Fibroblast of pulmonary artery (primary cell): ENCODE measurements around the gene CAPN5.

Experiments
- DNase-seq: peaks from one replicate; pipeline ENCODE4 v3.0.0-alpha.2; 2010; ENCODE audit warnings: low read depth
- H3K4me3 ChIP-seq: replicated peaks from 2 replicates; pipeline ENCODE4 v1.5.1; 2011; ENCODE audit warnings: low read depth, mild to moderate bottlenecking, control low read depth, low read length, moderate library complexity
- TF ChIP-seq, protein P1 (sequence below): IDR thresholded peaks from 2 replicates; pipeline ENCODE4 v1.5.1; 2011; ENCODE audit warnings: mild to moderate bottlenecking, control low read depth, low read length, inconsistent platforms; ENCODE audit errors: missing control alignments

CAPN5 gene

DNA sequence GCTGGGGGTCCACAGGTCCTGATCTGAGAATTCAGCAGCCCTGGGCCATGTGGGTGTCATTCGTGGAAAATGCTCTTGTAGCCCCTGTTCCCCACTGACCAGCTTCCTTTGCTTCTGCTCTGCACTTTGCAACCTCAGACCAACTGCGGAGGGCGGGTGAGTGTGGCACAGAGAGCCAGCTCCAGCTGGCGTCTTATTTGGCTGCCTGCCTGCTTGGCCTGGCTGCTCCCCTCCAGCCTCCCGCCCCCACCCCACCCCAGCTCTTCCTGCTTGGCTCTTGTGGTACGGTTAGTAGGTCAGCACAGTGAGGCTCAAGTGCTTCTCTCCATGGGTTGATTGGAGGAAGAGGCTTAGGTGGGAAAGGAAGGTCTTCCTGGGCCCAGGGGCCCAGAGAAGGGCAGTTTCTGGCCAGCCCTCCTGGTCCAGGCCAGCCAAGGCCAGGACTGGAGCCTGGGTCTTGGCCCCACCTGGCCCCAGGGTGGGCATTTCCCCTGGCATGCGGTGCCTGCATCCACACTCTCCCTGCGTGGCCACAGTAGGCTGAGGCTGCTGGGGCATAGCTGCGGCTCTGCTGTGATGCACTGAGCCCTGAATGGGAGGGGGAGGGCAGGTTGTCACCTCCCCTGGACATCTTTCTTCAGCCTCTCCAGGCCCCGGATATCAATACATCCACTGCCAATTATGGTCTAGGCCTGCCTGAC, 87.8 kb downstream of the CAPN5 start:
- H3K4me3 ChIP-seq = no peak overlapping the region
- DNase-seq = no peak
- TF ChIP-seq, protein P1, sequence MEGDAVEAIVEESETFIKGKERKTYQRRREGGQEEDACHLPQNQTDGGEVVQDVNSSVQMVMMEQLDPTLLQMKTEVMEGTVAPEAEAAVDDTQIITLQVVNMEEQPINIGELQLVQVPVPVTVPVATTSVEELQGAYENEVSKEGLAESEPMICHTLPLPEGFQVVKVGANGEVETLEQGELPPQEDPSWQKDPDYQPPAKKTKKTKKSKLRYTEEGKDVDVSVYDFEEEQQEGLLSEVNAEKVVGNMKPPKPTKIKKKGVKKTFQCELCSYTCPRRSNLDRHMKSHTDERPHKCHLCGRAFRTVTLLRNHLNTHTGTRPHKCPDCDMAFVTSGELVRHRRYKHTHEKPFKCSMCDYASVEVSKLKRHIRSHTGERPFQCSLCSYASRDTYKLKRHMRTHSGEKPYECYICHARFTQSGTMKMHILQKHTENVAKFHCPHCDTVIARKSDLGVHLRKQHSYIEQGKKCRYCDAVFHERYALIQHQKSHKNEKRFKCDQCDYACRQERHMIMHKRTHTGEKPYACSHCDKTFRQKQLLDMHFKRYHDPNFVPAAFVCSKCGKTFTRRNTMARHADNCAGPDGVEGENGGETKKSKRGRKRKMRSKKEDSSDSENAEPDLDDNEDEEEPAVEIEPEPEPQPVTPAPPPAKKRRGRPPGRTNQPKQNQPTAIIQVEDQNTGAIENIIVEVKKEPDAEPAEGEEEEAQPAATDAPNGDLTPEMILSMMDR = no peak

DNA sequence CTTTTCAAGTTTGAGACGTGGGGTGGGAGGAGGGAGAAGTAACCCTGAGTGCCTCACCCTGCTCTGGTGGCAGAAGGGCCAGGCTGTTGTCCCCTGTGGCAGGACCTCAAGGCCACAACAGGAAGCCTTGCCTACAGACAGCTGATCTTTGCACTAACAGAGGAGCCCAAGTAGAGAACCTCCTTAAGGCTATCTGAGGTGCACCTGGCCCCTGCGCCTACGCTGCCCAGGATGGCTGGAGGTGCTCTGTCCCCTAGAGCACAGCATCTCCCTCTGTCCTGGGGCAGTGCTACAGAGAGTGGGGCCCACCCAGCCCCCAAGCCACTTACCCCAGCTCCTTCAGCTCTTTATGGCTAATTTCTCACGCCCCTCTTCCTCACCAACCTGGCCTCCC, 88.3 kb downstream of the CAPN5 start:
- no peak for DNase-seq
- H3K4me3 ChIP-seq = no peak overlapping the region
- TF ChIP-seq, protein P1 = no peak

DNA sequence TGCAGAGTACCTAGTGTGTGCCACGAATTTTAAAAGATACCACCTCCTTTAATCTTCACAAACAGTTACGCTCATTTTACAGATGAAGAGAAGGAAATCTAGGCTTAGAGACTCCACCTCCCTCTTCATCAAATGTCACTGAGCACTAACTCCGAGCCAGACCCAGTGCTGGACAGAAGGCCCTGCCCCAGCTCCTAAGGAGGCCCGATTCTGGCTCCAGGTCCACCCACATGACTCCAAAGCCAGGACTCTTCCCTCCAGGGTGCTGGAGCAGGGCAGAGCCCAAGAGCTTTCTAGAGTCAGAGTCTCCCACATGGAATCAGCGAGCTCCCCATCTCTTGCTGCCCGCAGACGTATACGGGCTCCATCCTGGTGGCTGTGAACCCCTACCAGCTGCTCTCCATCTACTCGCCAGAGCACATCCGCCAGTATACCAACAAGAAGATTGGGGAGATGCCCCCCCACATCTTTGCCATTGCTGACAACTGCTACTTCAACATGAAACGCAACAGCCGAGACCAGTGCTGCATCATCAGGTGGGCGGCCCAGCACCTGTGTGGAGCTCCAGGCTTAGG, 88.9 kb downstream of the CAPN5 start:
- DNase-seq = no peak
- no peak overlapping the region for H3K4me3 ChIP-seq
- TF ChIP-seq, protein P1 = no peak

DNA sequence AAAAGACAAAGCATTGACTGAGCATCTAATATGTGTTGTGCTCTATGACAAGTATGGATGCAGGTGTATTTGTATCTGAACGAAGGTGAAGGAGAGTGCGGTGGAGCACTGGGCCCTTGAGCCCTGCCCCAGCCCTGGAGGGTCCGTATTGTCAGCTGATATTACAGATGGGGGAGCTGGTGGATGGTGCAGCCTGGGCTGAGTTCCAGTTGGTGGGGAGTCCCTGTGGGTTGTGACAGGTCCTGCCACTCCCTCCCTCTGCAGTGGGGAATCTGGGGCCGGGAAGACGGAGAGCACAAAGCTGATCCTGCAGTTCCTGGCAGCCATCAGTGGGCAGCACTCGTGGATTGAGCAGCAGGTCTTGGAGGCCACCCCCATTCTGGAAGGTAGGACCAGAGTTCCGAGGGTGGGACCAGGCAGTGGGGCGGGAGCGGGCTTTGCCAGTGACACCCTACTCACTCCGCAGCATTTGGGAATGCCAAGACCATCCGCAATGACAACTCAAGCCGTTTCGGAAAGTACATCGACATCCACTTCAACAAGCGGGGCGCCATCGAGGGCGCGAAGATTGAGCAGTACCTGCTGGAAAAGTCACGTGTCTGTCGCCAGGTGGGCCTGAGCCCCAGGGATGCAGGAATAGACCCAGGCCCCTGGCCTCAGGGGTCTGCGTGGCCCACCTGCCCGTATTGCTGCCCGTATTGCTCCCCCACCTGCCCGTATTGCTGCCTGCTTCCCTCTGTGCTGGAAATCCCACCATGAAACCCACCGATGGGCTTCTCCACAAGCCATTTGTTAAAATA, 89.8 kb downstream of the CAPN5 start:
- DNase-seq = no peak
- TF ChIP-seq, protein P1 = no peak
- no peak overlapping the region for H3K4me3 ChIP-seq

DNA sequence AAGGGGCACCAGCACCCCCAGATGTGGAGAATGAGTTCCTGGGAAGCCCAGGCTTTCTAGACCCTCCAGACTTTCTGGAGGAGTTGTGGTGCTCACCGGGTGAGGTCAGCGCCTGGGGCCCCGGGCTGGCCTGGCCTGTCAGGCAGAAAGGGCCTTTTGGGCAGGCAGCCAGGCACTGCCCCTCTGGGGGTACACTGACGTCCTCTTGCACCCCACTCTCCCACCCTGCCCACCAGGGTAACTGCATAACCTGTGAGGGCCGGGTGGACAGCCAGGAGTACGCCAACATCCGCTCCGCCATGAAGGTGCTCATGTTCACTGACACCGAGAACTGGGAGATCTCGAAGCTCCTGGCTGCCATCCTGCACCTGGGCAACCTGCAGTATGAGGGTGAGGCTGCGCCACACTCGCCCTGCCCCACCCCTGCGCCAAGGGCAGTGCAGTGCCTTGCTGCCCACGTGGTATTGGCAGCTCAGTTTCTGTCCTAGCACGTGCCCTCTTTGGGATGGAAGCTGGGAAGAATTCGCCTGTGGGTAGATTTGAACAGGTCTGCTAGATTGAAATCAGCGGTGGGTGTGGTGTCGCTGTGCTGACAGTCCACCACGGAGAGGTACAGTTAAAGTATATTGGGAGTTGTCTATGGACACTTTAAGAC, 91.4 kb downstream of the CAPN5 start:
- no peak for DNase-seq
- TF ChIP-seq, protein P1 = no peak
- no peak overlapping the region for H3K4me3 ChIP-seq

DNA sequence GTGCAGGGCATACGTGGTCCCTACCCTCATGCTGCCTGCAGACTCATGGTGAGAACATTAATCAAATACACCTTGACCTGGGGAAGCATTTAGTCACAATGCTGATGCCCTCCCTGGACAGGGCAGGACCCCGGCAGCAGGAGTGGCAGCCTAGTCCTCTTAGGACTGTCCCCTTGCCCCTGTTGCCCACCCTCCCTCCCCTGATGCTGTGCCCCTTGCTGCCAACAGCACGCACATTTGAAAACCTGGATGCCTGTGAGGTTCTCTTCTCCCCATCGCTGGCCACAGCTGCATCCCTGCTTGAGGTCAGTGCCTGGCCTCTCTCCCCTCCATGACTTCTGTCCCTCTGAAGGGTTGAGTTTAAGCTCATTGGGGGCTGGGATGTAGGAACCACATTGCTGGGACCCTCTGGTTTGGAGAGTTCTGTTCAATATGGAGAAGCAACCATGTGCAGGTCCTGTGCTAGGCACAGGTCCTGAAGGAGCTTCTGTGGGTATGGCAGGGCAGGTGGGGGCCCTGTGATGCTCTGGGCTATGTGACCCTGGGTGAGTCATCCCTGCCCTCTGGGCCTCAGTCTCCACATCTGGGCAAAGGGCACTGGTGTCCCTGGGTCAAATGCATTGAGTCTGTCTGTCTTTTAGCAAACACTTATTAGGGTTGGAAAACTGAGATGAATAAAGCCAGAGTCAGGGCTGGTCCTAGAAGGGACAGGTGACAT, 92.6 kb downstream of the CAPN5 start:
- TF ChIP-seq, protein P1 = no peak
- H3K4me3 ChIP-seq = no peak overlapping the region
- no peak for DNase-seq
